Femur (tissue), 1 donor: ENCODE results near the gene PRH2.

Source experiments
- DNase-seq: peaks from one replicate; pipeline ENCODE4 v3.0.0-alpha.2; 2017

PRH2 gene

DNA sequence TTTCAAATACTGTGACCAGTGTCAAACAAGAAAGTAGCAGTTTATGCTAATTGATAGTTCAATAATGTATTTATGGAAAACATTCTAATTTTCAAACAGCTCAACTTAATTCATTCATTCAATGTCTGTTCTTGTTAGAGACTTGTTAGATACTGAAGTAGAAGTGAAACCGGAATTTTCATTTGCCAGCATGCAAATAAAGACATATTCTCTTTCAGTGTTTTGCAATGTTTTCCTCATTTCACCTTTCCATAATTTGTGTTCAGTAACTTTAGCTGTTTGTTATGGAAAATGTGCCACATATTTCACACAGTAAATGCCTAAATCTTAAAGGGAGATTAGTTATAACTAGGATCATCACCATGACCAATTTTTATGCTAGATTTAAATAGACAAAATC, 36.4 kb downstream of the PRH2 start:
- no peak for DNase-seq

- DNase-seq = no peak
Observed at GRCh38 chr12:10966314-10966713, 37.3 kb downstream of the PRH2 start.

DNA sequence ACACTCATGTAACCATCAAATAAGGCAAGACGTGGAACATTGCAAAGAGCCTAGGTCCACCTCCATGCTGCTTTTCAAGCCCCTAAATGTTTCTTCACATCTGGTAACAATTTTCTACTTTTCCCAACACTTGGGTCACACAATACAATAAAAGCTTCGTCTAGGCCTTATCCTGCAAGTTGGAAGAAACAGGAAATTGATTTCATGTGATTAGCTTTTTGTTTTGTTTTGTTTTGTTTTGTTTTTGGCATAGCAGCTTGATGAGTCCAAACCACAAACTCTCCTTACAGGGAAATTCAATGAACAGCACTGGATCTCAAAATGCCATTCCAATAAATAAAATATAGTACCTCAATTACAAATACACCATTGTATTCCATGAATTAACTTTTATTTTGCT, 38.4 kb downstream of the PRH2 start:
- DNase-seq = no peak

DNA sequence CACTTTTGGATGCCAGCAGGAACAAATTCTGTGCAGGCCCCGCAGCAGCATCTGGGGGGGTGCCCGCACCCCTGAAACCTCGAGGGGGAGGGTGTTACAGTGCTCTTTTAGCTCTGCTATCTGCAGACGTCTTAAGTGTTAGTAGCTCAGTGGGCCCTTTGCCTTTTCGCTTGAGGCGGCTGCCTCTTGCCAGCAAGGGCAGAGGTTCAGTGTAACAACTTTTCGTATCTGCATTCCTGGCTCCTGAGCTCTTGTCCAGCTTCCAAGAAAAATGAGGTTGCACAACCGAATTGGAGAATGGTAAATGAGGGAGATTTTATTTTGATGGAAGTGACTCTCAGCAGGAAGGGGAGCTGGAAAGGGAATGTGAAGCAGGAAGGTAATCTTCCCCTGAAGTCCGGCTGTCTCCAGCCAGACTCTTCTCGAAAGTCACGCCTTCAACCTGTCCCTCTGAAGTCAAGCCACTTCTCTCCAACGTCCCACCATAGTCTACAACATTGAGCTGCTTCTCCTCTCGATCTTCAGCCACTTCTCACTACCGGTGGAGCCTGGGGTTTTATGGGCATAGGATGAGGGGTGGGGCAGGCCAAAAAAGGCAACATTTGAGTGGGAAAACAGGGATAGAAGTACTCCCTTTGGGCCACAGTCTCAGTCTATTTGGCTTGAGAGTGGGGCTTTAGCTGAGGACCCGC, 39.9 kb downstream of the PRH2 start:
- no peak for DNase-seq

- no peak for DNase-seq
Observed at GRCh38 chr12:10974965-10975364, 45.9 kb downstream of the PRH2 start.

DNA sequence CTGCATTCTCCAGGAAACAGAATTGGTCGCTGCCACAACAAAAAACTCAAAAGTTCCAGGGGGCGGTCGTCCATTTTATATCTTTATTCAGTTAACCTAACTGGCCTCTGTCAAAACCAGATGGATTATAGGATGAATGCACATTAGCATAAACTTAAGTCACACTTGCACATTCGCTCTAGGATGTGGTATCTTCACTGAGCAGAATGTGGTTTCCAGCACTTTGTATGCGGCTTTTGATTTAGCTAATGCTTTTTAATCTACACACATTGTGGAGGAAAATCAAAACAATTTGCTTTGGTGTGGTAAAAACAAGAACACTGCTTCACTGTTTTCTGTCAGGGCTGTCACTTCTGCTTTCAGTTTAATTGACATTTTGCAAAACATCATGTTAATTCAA, 53.2 kb downstream of the PRH2 start:
- DNase-seq = no peak
